OCI-LY1 (cell line): ENCODE data around the gene LRRC3B.

Experiments
- H2AFZ ChIP-seq: fragments of 200-600 bp; sonication (generic), shearing (Covaris generic); 2 replicates; pipeline ENCODE4 v1.6.0; 2014; ENCODE audit warnings: antibody characterized with exemption, mild to moderate bottlenecking, low read length
- H3F3A ChIP-seq: fragments of 200-600 bp; sonication (generic), shearing (Covaris generic); 2 replicates; pipeline ENCODE4 v1.6.0; 2014; ENCODE audit warnings: mild to moderate bottlenecking, antibody characterized with exemption, low read length, moderate library complexity; ENCODE audit not compliant: insufficient read depth
- H3K27ac ChIP-seq: fragments of 200-600 bp; sonication (generic); 2 replicates; pipeline ENCODE4 v1.5.1; 2014; ENCODE audit warnings: low read length, mixed run types, mild to moderate bottlenecking, low read depth; ENCODE audit not compliant: poor library complexity, severe bottlenecking
- H3K27me3 ChIP-seq: fragments of 200-600 bp; sonication (generic); 2 replicates; pipeline ENCODE4 v1.6.0; 2014; ENCODE audit warnings: antibody characterized with exemption, mild to moderate bottlenecking, low read length, moderate library complexity; ENCODE audit not compliant: insufficient read depth
- H3K36me3 ChIP-seq: fragments of 200-600 bp; sonication (generic); 2 replicates; pipeline ENCODE4 v1.6.1; 2014; ENCODE audit warnings: mild to moderate bottlenecking, antibody characterized with exemption, low read length, moderate library complexity, mixed read lengths; ENCODE audit not compliant: insufficient read depth
- H3K4me1 ChIP-seq: fragments of 200-600 bp; sonication (generic); 2 replicates; pipeline ENCODE4 v1.5.1; 2014; ENCODE audit warnings: mild to moderate bottlenecking, low read length, moderate library complexity; ENCODE audit not compliant: insufficient read depth, severe bottlenecking
- H3K4me2 ChIP-seq: fragments of 200-600 bp; sonication (generic), shearing (Covaris generic); 2 replicates; pipeline ENCODE4 v1.6.1; 2014; ENCODE audit warnings: low read length
- H3K4me3 ChIP-seq: fragments of 200-600 bp; sonication (generic); 2 replicates; pipeline ENCODE4 v1.5.1; 2014; ENCODE audit warnings: low read length, low read depth, mild to moderate bottlenecking, mixed read lengths; ENCODE audit not compliant: poor library complexity, severe bottlenecking
- H3K79me2 ChIP-seq: fragments of 200-600 bp; shearing (Covaris generic); 2 replicates; pipeline ENCODE4 v1.6.1; 2016; ENCODE audit warnings: mixed run types, low read length, mixed read lengths; ENCODE audit not compliant: insufficient read depth
- H3K9ac ChIP-seq: fragments of 200-600 bp; sonication (generic), shearing (Covaris generic); 2 replicates; pipeline ENCODE4 v1.6.1; 2014; ENCODE audit warnings: mild to moderate bottlenecking, low read length, mixed read lengths
- H3K9me2 ChIP-seq: fragments of 200-600 bp; sonication (generic), shearing (Covaris generic); 2 replicates; pipeline ENCODE4 v1.6.1; 2014; ENCODE audit warnings: low read depth, mild to moderate bottlenecking, low read length, mixed read lengths
- H3K9me3 ChIP-seq: fragments of 200-600 bp; shearing (Covaris generic); 2 replicates; pipeline ENCODE4 v1.6.1; 2014; ENCODE audit warnings: low read length, mixed read lengths
- H4K20me1 ChIP-seq: fragments of 200-600 bp; sonication (generic), shearing (Covaris generic); 2 replicates; pipeline ENCODE4 v1.6.0; 2016; ENCODE audit warnings: mild to moderate bottlenecking, low read length; ENCODE audit not compliant: insufficient read depth
- CTCF ChIP-seq: fragments of 200-600 bp; sonication (generic), shearing (Covaris generic); IDR thresholded peaks from 2 replicates; pipeline ENCODE4 v1.5.1; 2017; ENCODE audit warnings: mild to moderate bottlenecking, antibody characterized with exemption, low read length, moderate library complexity, mixed read lengths
- EZH2 ChIP-seq: fragments of 200-600 bp; sonication (generic), shearing (Covaris generic); IDR thresholded peaks from 2 replicates; pipeline ENCODE4 v1.8.0; 2017; ENCODE audit warnings: borderline replicate concordance, mixed run types, mild to moderate bottlenecking, antibody characterized with exemption, low read length, moderate library complexity, mixed read lengths

The LRRC3B gene

GRCh38 chr3:26714485-26714884, 91.9 kb downstream of the LRRC3B start:
- Histone ChIP-seq H4K20me1 (no peaks in the 10 kb centered on the region), H3K79me2 (no peaks in the 10 kb centered on the region), H3K9ac (no peak overlapping the region), H3K9me3 (no peaks in the 10 kb centered on the region), H3K9me2 (no peaks in the 10 kb centered on the region), H3K27ac (no peak overlapping the region), H3K27me3 (no peaks in the 10 kb centered on the region), H3K4me3 (no peak overlapping the region), H2AFZ (no peak overlapping the region), H3K4me1 (no peaks in the 10 kb centered on the region), H3F3A (no peaks in the 10 kb centered on the region), H3K4me2 (no peak overlapping the region), H3K36me3 (no peaks in the 10 kb centered on the region)
- TF ChIP-seq CTCF (no peak), EZH2 (no peak)

GRCh38 chr3:26715431-26715830, 92.9 kb downstream of the LRRC3B start:
- H3F3A ChIP-seq: no peaks in the 10 kb centered on the region
- no peak overlapping the region for H3K4me3 ChIP-seq
- H2AFZ ChIP-seq: no peak overlapping the region
- H3K79me2 ChIP-seq: no peaks in the 10 kb centered on the region
- no peaks in the 10 kb centered on the region for H3K36me3 ChIP-seq
- H3K27ac ChIP-seq: no peak overlapping the region
- H3K27me3 ChIP-seq: no peaks in the 10 kb centered on the region
- H3K4me1 ChIP-seq: no peaks in the 10 kb centered on the region
- no peak overlapping the region for H3K9ac ChIP-seq
- no peaks in the 10 kb centered on the region for H3K9me3 ChIP-seq
- no peak overlapping the region for H3K4me2 ChIP-seq
- no peaks in the 10 kb centered on the region for H3K9me2 ChIP-seq
- TF ChIP-seq CTCF (no peak), EZH2 (no peak)
- H4K20me1 ChIP-seq: no peaks in the 10 kb centered on the region

GRCh38 chr3:26718315-26718714, 95.7 kb downstream of the LRRC3B start:
- H3K36me3 ChIP-seq: no peaks in the 10 kb centered on the region
- no peaks in the 10 kb centered on the region for H4K20me1 ChIP-seq
- H3F3A ChIP-seq: no peaks in the 10 kb centered on the region
- no peak overlapping the region for H3K4me3 ChIP-seq
- no peak overlapping the region for H2AFZ ChIP-seq
- TF ChIP-seq EZH2: no peak
- no peak for TF ChIP-seq CTCF
- no peaks in the 10 kb centered on the region for H3K9me2 ChIP-seq
- H3K27ac ChIP-seq: no peak overlapping the region
- no peaks in the 10 kb centered on the region for H3K9me3 ChIP-seq
- H3K9ac ChIP-seq: no peak overlapping the region
- H3K4me2 ChIP-seq: no peak overlapping the region
- no peaks in the 10 kb centered on the region for H3K79me2 ChIP-seq
- no peaks in the 10 kb centered on the region for H3K27me3 ChIP-seq
- H3K4me1 ChIP-seq: no peaks in the 10 kb centered on the region
